Measurements from ENCODE around the gene DAB2IP.
A peak's percentile ranks its signal among the peaks of the same experiment; 100 is the strongest.
"Not testable (repeated sequence)": the region's sequence is repeated elsewhere in the genome, so short reads cannot be mapped to it uniquely, and the experiment has no call there.

DAB2IP gene

GRCh38 chr9:121651295-121652020, at the start of gene DAB2IP:
Gene DAB2IP, plus strand, starts transcription at chr9:121651634. Its CDS starts 142 bp downstream, at chr9:121651776.
- peak; percentile 44 to 59 for ATAC-seq (replicated peaks)
- Mint-ChIP-seq H3K27ac (no peak within 1 kb of the TSS), H3K27me3 (peaks cover 72 to 80% of the 10 kb centered on the region in 2 donors), H3K36me3 (peaks cover 0 to 2% of the 10 kb centered on the region in 2 donors), H3K4me3 (peak within 1 kb of the TSS; percentile 70 to 76), H3K4me1 (peaks cover 14 to 22% of the 10 kb centered on the region in 2 donors), H3K9me3 (no peaks in the 10 kb centered on the region)
- DNase-seq = no peak

DNA sequence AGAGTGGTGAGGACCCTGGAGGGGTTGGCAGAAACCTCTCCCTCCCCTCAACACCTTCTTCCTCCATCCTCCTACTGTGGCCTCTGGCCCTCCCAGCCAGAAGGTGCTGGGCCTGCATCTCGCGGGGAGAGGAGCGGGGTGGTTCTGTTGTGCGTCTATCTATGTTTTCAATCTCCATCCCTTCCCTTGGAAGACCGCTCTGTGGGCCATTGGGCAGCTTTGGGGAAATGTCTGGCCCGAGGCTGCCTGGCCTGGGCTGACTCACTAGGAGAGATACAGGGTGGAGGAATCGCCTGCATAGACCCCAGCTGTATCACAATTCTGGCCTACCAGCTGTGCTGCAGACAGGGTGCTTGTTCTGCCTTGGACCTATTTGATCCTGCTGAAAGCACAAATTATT, 48.4 kb upstream of the DAB2IP start:
- no peak for ATAC-seq (replicated peaks)
- Mint-ChIP-seq H3K36me3 (no peaks in the 10 kb centered on the region), H3K9me3 (no peaks in the 10 kb centered on the region), H3K4me3 (no peak overlapping the region), H3K4me1 (peaks cover 7 to 14% of the 10 kb centered on the region in 2 donors), H3K27me3 (peaks cover 61 to 63% of the 10 kb centered on the region in 2 donors), H3K27ac (no peak overlapping the region)
- no peak for DNase-seq

GRCh38 chr9:121604242-121604641, 47.2 kb upstream of the DAB2IP start:
- Mint-ChIP-seq H3K4me1 (peaks cover 5 to 11% of the 10 kb centered on the region in 2 donors), H3K9me3 (no peaks in the 10 kb centered on the region), H3K4me3 (no peak overlapping the region), H3K27me3 (peaks cover 64 to 66% of the 10 kb centered on the region in 2 donors), H3K36me3 (no peaks in the 10 kb centered on the region), H3K27ac (no peak overlapping the region)
- no peak for DNase-seq
- ATAC-seq (replicated peaks) = no peak

DNA sequence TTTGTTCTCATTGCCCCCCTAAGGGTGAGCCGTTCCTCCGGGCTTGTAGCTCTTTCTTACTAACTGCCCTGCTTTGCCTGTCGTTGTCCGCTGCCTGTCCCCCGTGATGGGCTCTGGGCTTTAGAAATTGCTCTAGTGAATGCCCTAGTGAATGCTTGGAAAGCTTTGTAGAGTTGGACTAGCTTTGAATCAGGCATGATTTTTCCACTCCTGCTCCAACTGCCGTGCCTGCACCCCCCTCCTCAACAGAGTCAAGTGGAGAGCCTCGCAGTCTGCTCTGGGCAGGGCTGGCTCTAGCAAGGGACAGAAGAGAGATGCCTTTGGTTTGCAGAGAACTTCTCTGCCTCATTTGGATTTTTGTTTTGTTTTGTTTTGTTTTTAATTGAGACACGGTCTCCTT, 46.8 kb upstream of the DAB2IP start:
- no peaks in the 10 kb centered on the region for H3K36me3 Mint-ChIP-seq
- H3K27me3 Mint-ChIP-seq = peaks cover 68 to 70% of the 10 kb centered on the region in 2 donors
- H3K27ac Mint-ChIP-seq = no peak overlapping the region
- H3K4me3 Mint-ChIP-seq = no peak overlapping the region
- ATAC-seq (replicated peaks) (no peak), DNase-seq (no peak)
- no peaks in the 10 kb centered on the region for H3K9me3 Mint-ChIP-seq
- peaks cover 5 to 11% of the 10 kb centered on the region in 2 donors for H3K4me1 Mint-ChIP-seq

GRCh38 chr9:121607434-121608167, 43.8 kb upstream of the DAB2IP start:
- Mint-ChIP-seq H3K4me1 (peaks cover 5 to 12% of the 10 kb centered on the region in 2 donors), H3K27me3 (peaks cover 57 to 60% of the 10 kb centered on the region in 2 donors), H3K27ac (no peak overlapping the region), H3K4me3 (no peak overlapping the region), H3K36me3 (peaks cover 0 to 1% of the 10 kb centered on the region in 2 donors), H3K9me3 (no peaks in the 10 kb centered on the region)
- no peak for ATAC-seq (replicated peaks)
- DNase-seq = no peak

GRCh38 chr9:121608168-121608853, 43.1 kb upstream of the DAB2IP start:
- peaks cover 55 to 59% of the 10 kb centered on the region in 2 donors for H3K27me3 Mint-ChIP-seq
- H3K9me3 Mint-ChIP-seq = no peaks in the 10 kb centered on the region
- peaks cover 9 to 19% of the 10 kb centered on the region in 2 donors for H3K4me1 Mint-ChIP-seq
- H3K27ac Mint-ChIP-seq = no peak overlapping the region
- DNase-seq (no peak), ATAC-seq (replicated peaks) (no peak)
- H3K4me3 Mint-ChIP-seq = no peak overlapping the region
- H3K36me3 Mint-ChIP-seq = peaks cover 0 to 1% of the 10 kb centered on the region in 2 donors

DNA sequence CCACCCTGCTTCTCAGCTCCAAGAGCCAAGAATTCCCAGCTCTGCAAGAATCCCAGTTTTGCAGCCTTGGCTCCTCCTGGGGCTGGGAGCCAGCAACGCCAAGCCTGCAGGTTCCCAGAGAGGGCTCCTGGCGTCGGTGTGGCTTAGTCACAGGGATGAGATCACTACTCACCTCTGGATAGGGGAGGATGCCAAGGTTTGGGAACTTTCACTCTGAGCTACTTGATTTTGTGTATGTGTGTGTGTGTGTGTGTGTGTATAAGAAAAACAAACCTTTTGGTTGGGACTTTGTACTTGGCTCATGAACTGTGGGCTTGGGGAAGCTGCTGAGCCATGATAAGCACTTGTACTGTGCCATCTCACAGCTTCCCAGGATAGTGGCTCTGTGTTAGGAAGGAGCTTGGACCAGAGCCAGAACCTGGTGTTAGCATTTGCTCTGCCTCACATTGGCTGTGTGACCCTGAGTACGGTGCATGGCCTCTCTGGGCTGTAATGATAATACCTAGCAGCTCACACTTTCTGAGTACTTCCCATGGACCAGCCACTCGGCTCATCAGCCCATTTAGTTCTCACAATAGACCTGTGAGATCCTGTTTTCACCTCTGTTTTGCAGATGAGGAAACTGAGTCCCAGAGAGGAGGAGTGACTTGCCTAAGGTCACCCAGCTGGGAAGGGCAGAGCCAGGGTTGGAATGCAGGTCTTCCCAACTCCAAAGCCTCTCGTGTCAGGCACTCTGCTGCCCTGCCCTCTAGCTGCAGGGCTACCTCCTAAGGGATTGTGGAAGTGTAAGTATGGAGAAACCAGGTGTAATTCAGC, 41.4 kb upstream of the DAB2IP start:
- no peaks in the 10 kb centered on the region for H3K9me3 Mint-ChIP-seq
- peaks cover 15 to 26% of the 10 kb centered on the region in 2 donors for H3K4me1 Mint-ChIP-seq
- no peak for DNase-seq
- no peak overlapping the region for H3K4me3 Mint-ChIP-seq
- no peak overlapping the region for H3K27ac Mint-ChIP-seq
- ATAC-seq (replicated peaks) = no peak
- H3K27me3 Mint-ChIP-seq = peaks cover 51 to 59% of the 10 kb centered on the region in 2 donors
- peaks cover 0 to 1% of the 10 kb centered on the region in 2 donors for H3K36me3 Mint-ChIP-seq

DNA sequence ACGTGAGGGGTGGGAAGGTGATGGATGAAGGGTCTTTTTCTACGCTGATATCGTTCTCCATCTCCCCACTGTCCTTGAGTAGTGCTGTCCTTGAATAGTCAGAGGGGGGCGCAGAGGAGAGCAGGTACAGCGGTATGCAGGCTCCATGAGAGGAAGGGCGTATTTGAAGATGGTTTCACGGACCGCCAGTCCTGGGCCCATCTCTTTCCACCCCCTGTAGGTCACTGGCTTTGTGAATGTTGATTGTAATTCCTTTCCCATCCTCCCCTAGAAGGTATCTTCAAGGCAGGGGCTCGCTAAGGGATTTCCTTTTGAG, 40.8 kb upstream of the DAB2IP start:
- peaks cover 49 to 59% of the 10 kb centered on the region in 2 donors for H3K27me3 Mint-ChIP-seq
- H3K36me3 Mint-ChIP-seq = peaks cover 0 to 1% of the 10 kb centered on the region in 2 donors
- H3K9me3 Mint-ChIP-seq = no peaks in the 10 kb centered on the region
- H3K4me1 Mint-ChIP-seq = peaks cover 15 to 26% of the 10 kb centered on the region in 2 donors
- DNase-seq = no peak
- no peak overlapping the region for H3K27ac Mint-ChIP-seq
- H3K4me3 Mint-ChIP-seq = no peak overlapping the region
- no peak for ATAC-seq (replicated peaks)

DNA sequence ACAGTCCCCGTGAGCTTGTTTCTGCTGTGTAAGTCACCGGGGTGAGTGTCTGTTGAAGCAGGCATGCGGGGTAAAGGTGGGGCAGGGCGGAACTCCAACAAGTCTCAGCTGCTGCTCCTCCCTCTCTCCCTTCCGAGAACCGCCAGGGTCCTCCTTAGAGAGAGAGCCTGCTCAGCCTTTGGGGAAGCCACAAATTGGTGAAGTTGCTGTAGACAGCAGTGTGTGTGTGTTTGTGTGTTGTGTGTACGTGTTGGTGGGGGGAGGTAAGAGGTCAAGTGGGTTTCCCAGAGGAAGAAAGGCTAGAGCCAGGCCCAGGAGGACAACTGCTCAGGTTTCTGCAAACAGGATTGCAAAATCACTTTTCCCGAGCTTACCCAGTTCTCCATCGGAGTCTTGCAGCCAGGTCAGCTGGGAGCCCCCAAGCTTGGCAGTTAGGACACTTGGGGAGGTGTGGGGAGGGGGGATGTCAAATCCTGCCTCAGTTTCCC, 38.9 kb upstream of the DAB2IP start:
- DNase-seq (no peak), ATAC-seq (replicated peaks) (no peak)
- H3K4me3 Mint-ChIP-seq = no peak overlapping the region
- H3K27me3 Mint-ChIP-seq = peaks cover 50 to 66% of the 10 kb centered on the region in 2 donors
- no peak overlapping the region for H3K27ac Mint-ChIP-seq
- no peaks in the 10 kb centered on the region for H3K9me3 Mint-ChIP-seq
- H3K4me1 Mint-ChIP-seq = peaks cover 15 to 26% of the 10 kb centered on the region in 2 donors
- H3K36me3 Mint-ChIP-seq = peaks cover 0 to 1% of the 10 kb centered on the region in 2 donors

GRCh38 chr9:121613009-121613752, 38.3 kb upstream of the DAB2IP start:
- Mint-ChIP-seq H3K9me3 (no peaks in the 10 kb centered on the region), H3K27me3 (peaks cover 44 to 61% of the 10 kb centered on the region in 2 donors), H3K27ac (no peak overlapping the region), H3K4me3 (no peak overlapping the region), H3K4me1 (peaks cover 13 to 21% of the 10 kb centered on the region in 2 donors), H3K36me3 (peaks cover 0 to 1% of the 10 kb centered on the region in 2 donors)
- DNase-seq = no peak
- ATAC-seq (replicated peaks) = peak; percentile 51 to 61

DNA sequence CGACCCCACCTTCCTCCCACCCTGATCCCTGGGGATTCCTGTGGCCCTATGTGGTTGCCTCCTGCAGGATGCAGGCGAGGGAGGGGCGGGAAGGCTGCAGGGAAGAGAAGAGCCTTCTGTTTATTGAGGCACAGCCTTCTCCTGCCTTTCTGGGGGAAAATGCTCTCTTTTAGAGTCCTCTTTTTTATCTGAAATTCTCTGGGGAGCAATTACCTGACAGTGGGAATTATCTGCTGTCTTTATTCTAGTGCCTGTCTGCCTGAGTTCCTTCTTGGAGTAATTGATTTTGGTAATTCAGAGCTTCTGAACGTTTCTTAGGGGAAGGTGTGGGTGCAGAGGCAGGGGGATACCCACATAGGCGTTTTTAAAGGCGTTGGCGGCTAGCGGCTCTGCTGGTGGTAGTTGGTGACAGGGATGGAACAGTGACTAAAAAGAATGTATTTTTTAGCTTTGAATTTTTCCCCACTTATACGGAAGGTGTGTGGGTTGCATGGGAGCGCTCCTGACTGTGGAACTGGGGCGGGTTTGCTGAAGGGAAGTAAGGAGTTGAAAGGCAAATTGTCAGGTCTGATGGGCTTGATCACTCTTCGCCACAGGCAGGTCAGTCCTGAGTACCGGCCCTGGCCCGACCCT, 35.2 kb upstream of the DAB2IP start:
- no peak overlapping the region for H3K4me3 Mint-ChIP-seq

GRCh38 chr9:121618504-121618903, 32.9 kb upstream of the DAB2IP start:
- no peak for ATAC-seq (replicated peaks)
- Mint-ChIP-seq H3K27ac (no peak overlapping the region), H3K36me3 (no peaks in the 10 kb centered on the region), H3K4me3 (no peak overlapping the region), H3K9me3 (no peaks in the 10 kb centered on the region), H3K27me3 (peaks cover 18 to 37% of the 10 kb centered on the region in 2 donors), H3K4me1 (peaks cover 9 to 10% of the 10 kb centered on the region in 2 donors)
- no peak for DNase-seq

More for the DNA sequence above, 35.2 kb upstream of the DAB2IP start:
- Mint-ChIP-seq H3K36me3 (no peaks in the 10 kb centered on the region), H3K4me1 (peaks cover 17 to 25% of the 10 kb centered on the region in 2 donors), H3K9me3 (no peaks in the 10 kb centered on the region), H3K27me3 (peaks cover 25 to 43% of the 10 kb centered on the region in 2 donors), H3K27ac (no peak overlapping the region)
- DNase-seq = no peak
- ATAC-seq (replicated peaks) = no peak

- H3K9me3 Mint-ChIP-seq; H3K27ac Mint-ChIP-seq; DNase-seq; H3K36me3 Mint-ChIP-seq; H3K4me3 Mint-ChIP-seq; H3K4me1 Mint-ChIP-seq; ATAC-seq (replicated peaks): not testable (repeated sequence)
- peaks cover 17 to 35% of the 10 kb centered on the region in 2 donors for H3K27me3 Mint-ChIP-seq
These were observed 32.5 kb upstream of the DAB2IP start for GRCh38 chr9:121618910-121619309.
